ENCODE data around the gene PHETA2. TPM values are rescaled to one million over a fixed set of nuclear protein-coding genes. Genes with fewer than 3 reads are reported as not detected.
"Not testable (repeated sequence)": the region's sequence is repeated elsewhere in the genome, so short reads cannot be mapped to it uniquely, and the experiment has no call there.

The PHETA2 gene
- total RNA-seq, 1 experiment from 2014 or later = 2.6 TPM

DNA sequence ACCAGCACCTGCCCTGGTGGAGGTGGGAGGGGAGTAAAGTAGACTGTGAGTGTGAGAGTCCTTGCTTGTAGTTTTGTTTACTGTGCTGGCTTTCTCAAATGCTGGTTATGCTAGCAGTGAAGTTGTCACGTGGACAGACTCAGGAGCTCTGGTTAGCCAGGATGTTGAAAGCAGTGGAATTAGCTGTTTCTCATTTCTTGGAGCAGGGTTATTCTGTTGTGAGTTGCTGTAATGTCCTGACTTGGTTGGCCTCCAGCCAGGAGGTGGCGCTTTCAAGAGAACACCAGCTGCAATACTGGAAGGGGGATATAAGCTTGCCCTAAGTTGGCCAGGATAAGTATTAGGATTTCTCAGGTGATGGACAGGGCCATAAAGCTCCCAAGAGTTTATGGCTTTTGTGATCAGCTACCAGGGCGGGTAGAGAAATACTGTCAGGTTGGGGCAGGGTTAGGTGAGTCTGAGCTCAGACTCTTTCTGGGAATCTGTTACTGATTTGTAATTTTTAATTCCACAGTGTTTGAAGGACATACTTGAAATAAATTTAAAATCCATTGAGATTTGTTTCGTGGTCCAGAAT, 42.9 kb downstream of the PHETA2 start:
- no peak overlapping the region for H3K27ac Mint-ChIP-seq
- peaks cover 0 to 13% (median 10%) of the 10 kb centered on the region in 3 experiments; a peak in 5 of 7 replicates for H3K36me3 Mint-ChIP-seq (ENCODE audit: insufficient read depth in 1 of 3, low read depth in 3 of 3)
- Histone ChIP-seq H3T11ph (ENCODE audit: low read length) (no peak overlapping the region), H3K9me3 (ENCODE audit: control insufficient read depth, low read depth, low read length) (no peaks in the 10 kb centered on the region), H4K20me1 (ENCODE audit: control insufficient read depth, insufficient read depth, insufficient read length) (no peaks in the 10 kb centered on the region), H2AK5ac (ENCODE audit: insufficient read length, low read length) (no peak overlapping the region), H2BK120ac (ENCODE audit: low read depth, low read length, poor library complexity, severe bottlenecking) (no peak overlapping the region), H4K5ac (ENCODE audit: insufficient read length, low read depth, low read length) (no peak overlapping the region), H3K4me1 (ENCODE audit: insufficient read depth, low read length) (no peaks in the 10 kb centered on the region), H3K4me2 (ENCODE audit: insufficient read depth, insufficient read length, low read length) (no peak overlapping the region), H2BK5ac (ENCODE audit: insufficient read length, low read length) (no peak overlapping the region), H2BK20ac (ENCODE audit: low read depth, low read length, poor library complexity, severe bottlenecking) (no peak overlapping the region), H3K27me3 (ENCODE audit: insufficient read depth, low read length) (no peaks in the 10 kb centered on the region), H3K27ac (ENCODE audit: insufficient read length, low read depth, low read length) (no peak overlapping the region), H2BK12ac (ENCODE audit: insufficient read length, low read depth, low read length) (no peak overlapping the region), H3K79me1 (ENCODE audit: insufficient read depth, low read depth, low read length, poor library complexity, severe bottlenecking) (no peaks in the 10 kb centered on the region), H4K91ac (ENCODE audit: insufficient read length, low read depth, low read length) (no peak overlapping the region), H3K4ac (ENCODE audit: low read depth, low read length) (no peak overlapping the region), H3K18ac (ENCODE audit: insufficient read length, low read depth, low read length) (no peak overlapping the region), H3K9ac (ENCODE audit: extremely low read depth, insufficient read length, low read length) (no peak overlapping the region), H3K56ac (ENCODE audit: insufficient read length, low read depth, low read length) (no peak overlapping the region), H3K14ac (ENCODE audit: insufficient read depth, low read length) (no peak overlapping the region), H3K23me2 (ENCODE audit: insufficient read length, low read depth, low read length, poor library complexity, severe bottlenecking) (no peaks in the 10 kb centered on the region), H3K23ac (ENCODE audit: insufficient read length, low read depth, low read length) (no peak overlapping the region), H3K79me2 (ENCODE audit: insufficient read depth, low read length) (no peaks in the 10 kb centered on the region), H2BK15ac (ENCODE audit: low read depth, low read length) (no peak overlapping the region), H4K8ac (replicated peaks; ENCODE audit: insufficient read length, low read depth, low read length) (no peak overlapping the region), H2AFZ (ENCODE audit: low read length) (no peak overlapping the region)
- H3K27me3 Mint-ChIP-seq (ENCODE audit: low read depth) = peaks cover 44% of the 10 kb centered on the region
- peaks cover 4 to 13% of the 10 kb centered on the region in 2 experiments for H3K4me1 Mint-ChIP-seq
- no CpG with 5 or more reads among the region's 4 CpGs for WGBS (ENCODE audit: extremely low coverage, insufficient read length, low lambda C conversion rate)
- H3K4me3 Mint-ChIP-seq = no peak overlapping the region; a peak in 1 of 5 replicates
- TF ChIP-seq, protein P1, sequence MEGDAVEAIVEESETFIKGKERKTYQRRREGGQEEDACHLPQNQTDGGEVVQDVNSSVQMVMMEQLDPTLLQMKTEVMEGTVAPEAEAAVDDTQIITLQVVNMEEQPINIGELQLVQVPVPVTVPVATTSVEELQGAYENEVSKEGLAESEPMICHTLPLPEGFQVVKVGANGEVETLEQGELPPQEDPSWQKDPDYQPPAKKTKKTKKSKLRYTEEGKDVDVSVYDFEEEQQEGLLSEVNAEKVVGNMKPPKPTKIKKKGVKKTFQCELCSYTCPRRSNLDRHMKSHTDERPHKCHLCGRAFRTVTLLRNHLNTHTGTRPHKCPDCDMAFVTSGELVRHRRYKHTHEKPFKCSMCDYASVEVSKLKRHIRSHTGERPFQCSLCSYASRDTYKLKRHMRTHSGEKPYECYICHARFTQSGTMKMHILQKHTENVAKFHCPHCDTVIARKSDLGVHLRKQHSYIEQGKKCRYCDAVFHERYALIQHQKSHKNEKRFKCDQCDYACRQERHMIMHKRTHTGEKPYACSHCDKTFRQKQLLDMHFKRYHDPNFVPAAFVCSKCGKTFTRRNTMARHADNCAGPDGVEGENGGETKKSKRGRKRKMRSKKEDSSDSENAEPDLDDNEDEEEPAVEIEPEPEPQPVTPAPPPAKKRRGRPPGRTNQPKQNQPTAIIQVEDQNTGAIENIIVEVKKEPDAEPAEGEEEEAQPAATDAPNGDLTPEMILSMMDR (conservative IDR thresholded peaks at IDR 0.05) = peak; percentile 70
- DNase-seq = peak; percentile 64
- peaks cover 17 to 23% of the 10 kb centered on the region in 2 experiments for H3K9me3 Mint-ChIP-seq

DNA sequence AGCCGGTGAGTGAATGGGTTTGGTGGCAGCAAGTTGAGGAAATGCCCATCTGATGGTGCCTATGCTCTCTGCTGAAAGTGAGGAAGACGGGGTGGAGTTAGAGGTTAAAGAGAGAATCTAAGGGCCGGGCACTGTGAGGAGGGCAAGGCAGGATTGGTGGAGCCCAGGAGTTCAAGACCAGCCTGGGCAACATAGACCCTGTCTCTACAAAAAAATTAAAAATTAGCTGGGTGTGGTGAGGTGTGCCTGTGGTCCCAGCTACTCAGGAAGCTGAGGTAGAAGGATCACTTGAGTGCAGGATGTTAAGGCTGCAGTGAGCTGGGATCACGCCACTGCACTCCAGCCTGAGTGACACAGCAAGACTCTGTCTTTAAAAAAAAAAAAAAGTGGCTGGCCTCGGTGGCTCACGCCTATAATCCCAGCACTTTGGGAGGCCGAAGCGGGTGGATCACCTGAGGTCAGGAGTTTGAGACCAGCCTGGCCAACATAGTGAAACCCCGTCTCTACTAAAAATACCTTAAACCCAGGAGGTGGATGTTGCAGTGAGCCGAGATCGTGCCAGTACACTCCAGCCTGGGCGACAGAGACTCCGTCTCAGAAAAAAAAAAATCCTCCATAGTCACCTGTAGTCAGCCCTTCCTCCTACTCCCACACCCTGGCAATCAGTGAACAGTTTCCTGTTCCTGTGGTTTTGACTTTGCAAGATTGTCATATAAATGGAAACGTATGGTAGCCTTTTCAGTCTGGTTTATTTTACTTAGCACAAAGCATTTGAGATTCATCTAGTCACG, 46.4 kb downstream of the PHETA2 start:
- H3K27ac Mint-ChIP-seq = peak overlapping the region in 1 of 3 experiments; percentile 35; a peak in 2 of 7 replicates
- not testable (repeated sequence) for H4K8ac ChIP-seq (replicated peaks; ENCODE audit: insufficient read length, low read depth, low read length); H3K4ac ChIP-seq (ENCODE audit: low read depth, low read length); DNase-seq; H3K36me3 Mint-ChIP-seq (ENCODE audit: insufficient read depth in 1 of 3, low read depth in 3 of 3); H2AFZ ChIP-seq (ENCODE audit: low read length); H2BK15ac ChIP-seq (ENCODE audit: low read depth, low read length); H3K79me2 ChIP-seq (ENCODE audit: insufficient read depth, low read length); H2AK5ac ChIP-seq (ENCODE audit: insufficient read length, low read length); H3K14ac ChIP-seq (ENCODE audit: insufficient read depth, low read length); H3K4me3 Mint-ChIP-seq; H3K27me3 ChIP-seq (ENCODE audit: insufficient read depth, low read length); H3K23ac ChIP-seq (ENCODE audit: insufficient read length, low read depth, low read length); H3T11ph ChIP-seq (ENCODE audit: low read length); H3K18ac ChIP-seq (ENCODE audit: insufficient read length, low read depth, low read length); H3K9me3 ChIP-seq (ENCODE audit: control insufficient read depth, low read depth, low read length); H3K79me1 ChIP-seq (ENCODE audit: insufficient read depth, low read depth, low read length, poor library complexity, severe bottlenecking); H2BK12ac ChIP-seq (ENCODE audit: insufficient read length, low read depth, low read length); H3K23me2 ChIP-seq (ENCODE audit: insufficient read length, low read depth, low read length, poor library complexity, severe bottlenecking); H3K9me3 Mint-ChIP-seq; H4K5ac ChIP-seq (ENCODE audit: insufficient read length, low read depth, low read length); H3K4me1 Mint-ChIP-seq; H3K4me2 ChIP-seq (ENCODE audit: insufficient read depth, insufficient read length, low read length); H2BK120ac ChIP-seq (ENCODE audit: low read depth, low read length, poor library complexity, severe bottlenecking); H3K4me1 ChIP-seq (ENCODE audit: insufficient read depth, low read length); H2BK20ac ChIP-seq (ENCODE audit: low read depth, low read length, poor library complexity, severe bottlenecking); H3K56ac ChIP-seq (ENCODE audit: insufficient read length, low read depth, low read length); H2BK5ac ChIP-seq (ENCODE audit: insufficient read length, low read length); H3K27ac ChIP-seq (ENCODE audit: insufficient read length, low read depth, low read length); H4K91ac ChIP-seq (ENCODE audit: insufficient read length, low read depth, low read length); H3K9ac ChIP-seq (ENCODE audit: extremely low read depth, insufficient read length, low read length); H4K20me1 ChIP-seq (ENCODE audit: control insufficient read depth, insufficient read depth, insufficient read length)
- WGBS (ENCODE audit: extremely low coverage, insufficient read length, low lambda C conversion rate) = no CpG with 5 or more reads among the region's 15 CpGs
- H3K27me3 Mint-ChIP-seq (ENCODE audit: low read depth) = peaks cover 35% of the 10 kb centered on the region

Measured in H9 (cell line).